HCT116 (cell line): ENCODE results near the gene TNF. TPM values are rescaled to one million over a fixed set of nuclear protein-coding genes. Genes with fewer than 3 reads are reported as not detected.
A peak's percentile ranks its signal among the peaks of the same experiment; 100 is the strongest.

Source experiments
- ATAC-seq: fragments of 200-7000 bp; cut with Tn5 transposase; 2 replicates; pipeline ENCODE4 v1.9.1; 2020; ENCODE audit warnings: mild to moderate bottlenecking, moderate library complexity
- BruUV-seq: library from RNA; stranded (reverse); fragments of 400-500 nt; replicated peaks from 2 replicates; lab custom pipeline; 2021; lab: Mats Ljungman, UMichigan
- CTCF ChIA-PET: fragments of 300-600 bp; sonication (Branson Sonifier 250); formaldehyde crosslinking; loops from one replicate; lab custom pipeline; 2021; ENCODE audit warnings: antibody characterized with exemption; lab: Charles Lee
- POLR2A ChIA-PET: fragments of 300-600, 350-600 bp; sonication (Branson Sonifier 250); formaldehyde crosslinking; loops from one replicate; lab custom pipeline; 2021; ENCODE audit warnings: antibody characterized with exemption; lab: Charles Lee
- RAD21 ChIA-PET, 2 experiments: fragments of 300-600 bp; sonication (Branson Sonifier 250); formaldehyde crosslinking; loops; one replicate each; lab custom pipeline; 2023; ENCODE audit warnings: low total read pairs in 2 of 2; ENCODE audit not compliant: uncharacterized antibody in 2 of 2, unreplicated experiment in 2 of 2, low non-redundant PET in 1 of 2; lab: Charles Lee
- DNase-seq: peaks from one replicate; pipeline ENCODE4 v3.0.0-alpha.2; 2010; ENCODE audit warnings: low read depth, low spot score
- H2AFZ ChIP-seq: fragments of 200-600 bp; shearing (Covaris generic), sonication (generic); 2 replicates; pipeline ENCODE4 v1.6.1; 2017; ENCODE audit warnings: low read depth, mixed run types, mixed read lengths, antibody characterized with exemption, low read length; ENCODE audit not compliant: poor library complexity, severe bottlenecking
- H3K27ac ChIP-seq: 2 replicates; pipeline ENCODE4 v1.5.1; 2012; ENCODE audit warnings: low read depth, low read length
- H3K27me3 ChIP-seq: fragments of 200-600 bp; sonication (generic); 2 replicates; pipeline ENCODE4 v1.6.1; 2016; ENCODE audit warnings: mixed run types, low read length, mixed read lengths; ENCODE audit not compliant: insufficient read depth
- H3K36me3 ChIP-seq, 2 experiments: fragments of 200-500 bp in 1 of 2; fragments of 200-600 bp in 1 of 2; sonication (Bioruptor generic) in 1 of 2; sonication (generic) in 1 of 2; 2 replicates each; pipeline versions ENCODE4 v1.5.1 to v1.6.1; 2014 to 2016; ENCODE audit warnings: low read length in 2 of 2, inconsistent platforms in 1 of 2, mixed read lengths in 1 of 2, mixed run types in 1 of 2; ENCODE audit not compliant: insufficient read depth in 2 of 2, control insufficient read depth in 1 of 2
- H3K4me1 ChIP-seq, 2 experiments: fragments of 200-600 bp in 1 of 2; sonication (generic) in 1 of 2; 2 replicates each; pipeline versions ENCODE4 v1.5.1 to v1.6.1; 2012 to 2017; ENCODE audit warnings: low read length in 2 of 2, inconsistent platforms in 1 of 2, mild to moderate bottlenecking in 1 of 2, mixed read lengths in 1 of 2, mixed run types in 1 of 2, moderate library complexity in 1 of 2; ENCODE audit not compliant: insufficient read depth in 2 of 2, control insufficient read depth in 1 of 2
- H3K4me2 ChIP-seq: fragments of 200-600 bp; sonication (generic); 2 replicates; pipeline ENCODE4 v1.6.1; 2017; ENCODE audit warnings: mixed run types, low read length, mixed read lengths
- H3K4me3 ChIP-seq, 2 experiments: fragments of 200-600 bp in 1 of 2; sonication (generic) in 1 of 2; replicated peaks in 1 of 2; 2 replicates each; pipeline ENCODE4 v1.5.1; 2011 to 2016; ENCODE audit warnings: low read length in 2 of 2, control low read depth in 1 of 2, low read depth in 1 of 2, mild to moderate bottlenecking in 1 of 2, mixed read lengths in 1 of 2, mixed run types in 1 of 2
- H3K79me2 ChIP-seq: fragments of 200-600 bp; sonication (generic); 2 replicates; pipeline ENCODE4 v1.6.1; 2017; ENCODE audit warnings: mild to moderate bottlenecking, mixed run types, low read length, moderate library complexity, mixed read lengths; ENCODE audit not compliant: insufficient read depth
- H3K9ac ChIP-seq: fragments of 200-600 bp; sonication (generic); 2 replicates; pipeline ENCODE4 v1.6.1; 2016; ENCODE audit warnings: low read length, mixed read lengths
- H3K9me2 ChIP-seq: fragments of 200-600 bp; sonication (generic), shearing (Covaris generic); 2 replicates; pipeline ENCODE4 v1.6.1; 2017; ENCODE audit warnings: mixed run types, mild to moderate bottlenecking, moderate library complexity; ENCODE audit not compliant: insufficient read depth
- H3K9me3 ChIP-seq, 2 experiments: fragments of 200-500 bp in 1 of 2; fragments of 200-600 bp in 1 of 2; sonication (Bioruptor generic) in 1 of 2; sonication (generic) in 1 of 2; 2 replicates each; pipeline ENCODE4 v1.6.1; 2014 to 2017; ENCODE audit warnings: low read length in 2 of 2, mixed read lengths in 2 of 2, inconsistent platforms in 1 of 2, low read depth in 1 of 2, mild to moderate bottlenecking in 1 of 2, mixed run types in 1 of 2, moderate library complexity in 1 of 2; ENCODE audit not compliant: control insufficient read depth in 1 of 2, insufficient read depth in 1 of 2
- H4K20me1 ChIP-seq: fragments of 200-600 bp; sonication (generic), shearing (Covaris generic); 2 replicates; pipeline ENCODE4 v1.6.1; 2017; ENCODE audit warnings: mixed run types, mild to moderate bottlenecking, moderate library complexity; ENCODE audit not compliant: insufficient read depth
- ATF3 ChIP-seq: IDR thresholded peaks from 2 replicates; pipeline ENCODE4 v1.6.1; 2012
- CBX3 ChIP-seq: IDR thresholded peaks from 2 replicates; pipeline ENCODE4 v1.6.1; 2012; ENCODE audit warnings: low read depth
- CEBPB ChIP-seq: IDR thresholded peaks from 2 replicates; pipeline ENCODE4 v1.6.1; 2012; ENCODE audit warnings: low read depth
- CTCF ChIP-seq, 3 experiments: fragments of 200-600 bp in 1 of 3; sonication (generic) in 1 of 3; IDR thresholded peaks in 2 of 3; conservative IDR thresholded peaks in 1 of 3; 2 replicates each; pipeline ENCODE4 v1.5.1; 2012 to 2017; ENCODE audit warnings: low read depth in 2 of 3, low read length in 2 of 3, antibody characterized with exemption in 1 of 3, borderline replicate concordance in 1 of 3, control low read depth in 1 of 3, mild to moderate bottlenecking in 1 of 3, mixed read lengths in 1 of 3, mixed run types in 1 of 3, moderate library complexity in 1 of 3; ENCODE audit not compliant: insufficient read depth in 1 of 3
- ELF1 ChIP-seq: IDR thresholded peaks from 2 replicates; pipeline ENCODE4 v1.6.1; 2012; ENCODE audit warnings: low read depth, borderline replicate concordance
- EZH2 ChIP-seq: fragments of 200-600 bp; sonication (generic); IDR thresholded peaks from 2 replicates; pipeline ENCODE4 v1.6.1; 2017; ENCODE audit warnings: antibody characterized with exemption, mixed run types
- EZH2phosphoT487 ChIP-seq: fragments of 200-600 bp; IDR thresholded peaks from 2 replicates; pipeline ENCODE4 v1.6.1; 2018; ENCODE audit warnings: antibody characterized with exemption, borderline replicate concordance
- FOSL1 ChIP-seq: IDR thresholded peaks from 2 replicates; pipeline ENCODE4 v1.6.1; 2012; ENCODE audit warnings: low read depth
- POLR2A ChIP-seq: IDR thresholded peaks from 2 replicates; pipeline ENCODE4 v1.7.0; 2011; ENCODE audit warnings: borderline replicate concordance; ENCODE audit not compliant: insufficient read depth, insufficient read length; ENCODE audit errors: extremely low read depth
- POLR2AphosphoS5 ChIP-seq: IDR thresholded peaks from 2 replicates; pipeline ENCODE4 v1.6.1; 2011; ENCODE audit warnings: mild to moderate bottlenecking, low read depth, low read length, moderate library complexity
- RAD21 ChIP-seq: IDR thresholded peaks from 2 replicates; pipeline ENCODE4 v1.6.1; 2012; ENCODE audit warnings: low read depth, mild to moderate bottlenecking
- SIN3A ChIP-seq: IDR thresholded peaks from 2 replicates; pipeline ENCODE4 v1.6.1; 2012; ENCODE audit warnings: low read depth
- SRF ChIP-seq: IDR thresholded peaks from 2 replicates; pipeline ENCODE4 v1.6.1; 2012; ENCODE audit warnings: low read depth
- TCF7L2 ChIP-seq: IDR thresholded peaks from 2 replicates; pipeline ENCODE4 v1.7.0; 2011; ENCODE audit warnings: borderline replicate concordance, inconsistent platforms; ENCODE audit not compliant: insufficient read depth, insufficient read length; ENCODE audit errors: extremely low read depth
- ZNF274 ChIP-seq: fragments of 200-500 bp; sonication (Bioruptor generic); IDR thresholded peaks from 2 replicates; pipeline ENCODE4 v1.6.1; 2014; ENCODE audit warnings: mild to moderate bottlenecking, low read depth, low read length, inconsistent platforms
- intact Hi-C: fragments of 100-400 bp; cut with micrococcal nuclease; formaldehyde crosslinking; loops from 2 replicates; pipeline ENCODE4 v1.10.0; 2022
- total RNA-seq: library from RNA; stranded (reverse); gene quantifications from one replicate; pipeline ENCODE4 v1.2.1, GENCODE V29; 2021; ENCODE audit not compliant: unreplicated experiment
- TF ChIP-seq, protein P1 (sequence below): IDR thresholded peaks from 2 replicates; pipeline ENCODE4 v1.6.1; 2011; ENCODE audit warnings: mild to moderate bottlenecking, low read length, moderate library complexity; ENCODE audit not compliant: insufficient replicate concordance; ENCODE audit errors: extremely low read depth
- TF ChIP-seq, protein P2 (sequence below): IDR thresholded peaks from 2 replicates; pipeline ENCODE4 v1.6.1; 2012; ENCODE audit warnings: low read depth
- TF ChIP-seq, protein P3 (sequence below): IDR thresholded peaks from 2 replicates; pipeline ENCODE4 v1.6.1; 2012

The TNF gene
- total RNA-seq, 1 experiment from 2014 or later = 0.59 TPM

DNA sequence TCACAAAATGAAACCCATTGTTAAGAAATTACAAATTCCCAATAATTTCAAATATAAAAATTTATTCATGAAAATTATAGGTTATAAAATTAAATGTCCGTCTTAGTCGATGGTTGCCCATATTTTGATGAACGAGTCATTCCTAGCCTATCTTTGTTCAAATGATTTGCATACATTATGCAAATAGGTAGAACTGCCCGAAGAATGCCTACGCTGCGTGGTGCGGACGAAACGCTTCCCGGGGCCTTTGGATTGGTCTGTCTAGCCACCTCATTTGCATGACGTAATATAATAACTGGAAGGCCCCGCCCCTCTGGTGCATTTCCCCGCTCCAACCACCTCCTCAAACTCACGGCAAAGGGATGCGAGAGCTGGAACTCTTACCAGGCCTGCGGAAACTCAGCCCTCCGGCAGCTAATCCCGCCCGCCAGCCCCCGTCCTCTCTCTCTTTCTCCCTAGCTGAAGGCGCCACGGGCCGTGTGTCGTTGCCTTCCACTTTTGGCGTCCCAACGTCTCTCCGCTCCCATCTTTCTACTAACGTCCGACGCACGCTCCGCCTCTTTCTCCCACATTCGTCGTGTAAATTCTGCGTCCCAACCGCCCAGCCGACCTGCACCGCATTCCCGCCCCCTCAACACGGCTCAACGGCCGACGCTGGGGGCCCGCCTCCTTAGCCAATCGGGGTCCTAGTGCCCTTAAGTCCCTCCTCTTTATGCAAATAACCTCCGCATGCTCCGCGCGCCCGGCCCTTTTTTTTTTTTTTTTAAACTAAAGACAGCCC, 44.6 kb downstream of the TNF start:
- Histone ChIP-seq H3K9me3 (no peaks in the 10 kb centered on the region), H3K4me1 (peaks cover 6 to 18% of the 10 kb centered on the region in 2 experiments; a peak in 3 of 4 replicates), H3K36me3 (peaks cover 6 to 36% of the 10 kb centered on the region in 2 experiments), H3K27me3 (no peaks in the 10 kb centered on the region), H4K20me1 (no peaks in the 10 kb centered on the region), H3K9me2 (no peaks in the 10 kb centered on the region), H2AFZ (no peak overlapping the region), H3K79me2 (peaks cover 42% of the 10 kb centered on the region), H3K4me2 (peak overlapping the region; percentile 73), H3K4me3 (peak overlapping the region; percentile 57 to 61), H3K27ac (peak overlapping the region; percentile 77), H3K9ac (peak overlapping the region; percentile 73)
- intact Hi-C loops = loop anchor here (1.0 kb wide), 2 partner anchors 32 to 74 kb away; partner anchors contain the start of genes ATP6V1G2 and BAG6
- BruUV-seq = TSS peak; percentile 97
- ChIA-PET RAD21 (no interaction called here), CTCF (interaction anchor here (1.0 to 1.3 kb wide), 2 partner anchors 21 to 39 kb away, joined by 3 to 5 read pairs; no protein-coding TSS in a partner anchor), POLR2A (interaction anchor here (0.7 to 1.6 kb wide), 5 partner anchors 9 to 208 kb away, joined by 3 to 4 read pairs (median 3); partner anchors contain the start of genes C6orf47 and HSPA1B)
- ATAC-seq = peak; percentile 92
- DNase-seq = peak; percentile 98
- TF ChIP-seq, protein P1, sequence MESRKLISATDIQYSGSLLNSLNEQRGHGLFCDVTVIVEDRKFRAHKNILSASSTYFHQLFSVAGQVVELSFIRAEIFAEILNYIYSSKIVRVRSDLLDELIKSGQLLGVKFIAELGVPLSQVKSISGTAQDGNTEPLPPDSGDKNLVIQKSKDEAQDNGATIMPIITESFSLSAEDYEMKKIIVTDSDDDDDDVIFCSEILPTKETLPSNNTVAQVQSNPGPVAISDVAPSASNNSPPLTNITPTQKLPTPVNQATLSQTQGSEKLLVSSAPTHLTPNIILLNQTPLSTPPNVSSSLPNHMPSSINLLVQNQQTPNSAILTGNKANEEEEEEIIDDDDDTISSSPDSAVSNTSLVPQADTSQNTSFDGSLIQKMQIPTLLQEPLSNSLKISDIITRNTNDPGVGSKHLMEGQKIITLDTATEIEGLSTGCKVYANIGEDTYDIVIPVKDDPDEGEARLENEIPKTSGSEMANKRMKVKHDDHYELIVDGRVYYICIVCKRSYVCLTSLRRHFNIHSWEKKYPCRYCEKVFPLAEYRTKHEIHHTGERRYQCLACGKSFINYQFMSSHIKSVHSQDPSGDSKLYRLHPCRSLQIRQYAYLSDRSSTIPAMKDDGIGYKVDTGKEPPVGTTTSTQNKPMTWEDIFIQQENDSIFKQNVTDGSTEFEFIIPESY = no peak
- TF ChIP-seq SIN3A (no peak), POLR2A (peak; percentile 68), CBX3 (no peak), ELF1 (no peak), SRF (peak; percentile 76), EZH2phosphoT487 (no peak), POLR2AphosphoS5 (peak; percentile 80; the same call in 1 of the 2 replicates), ZNF274 (no peak), RAD21 (no peak), TCF7L2 (no peak), CTCF (IDR thresholded peaks at IDR 0.05 in 2 of 3, conservative IDR thresholded peaks at IDR 0.05 in 1 of 3; ENCODE audit: borderline replicate concordance in 1 of 3, insufficient read depth in 1 of 3, low read depth in 2 of 3, low read length in 2 of 3) (no peak), CEBPB (no peak), EZH2 (no peak), ATF3 (no peak), FOSL1 (no peak)
- TF ChIP-seq, protein P2, sequence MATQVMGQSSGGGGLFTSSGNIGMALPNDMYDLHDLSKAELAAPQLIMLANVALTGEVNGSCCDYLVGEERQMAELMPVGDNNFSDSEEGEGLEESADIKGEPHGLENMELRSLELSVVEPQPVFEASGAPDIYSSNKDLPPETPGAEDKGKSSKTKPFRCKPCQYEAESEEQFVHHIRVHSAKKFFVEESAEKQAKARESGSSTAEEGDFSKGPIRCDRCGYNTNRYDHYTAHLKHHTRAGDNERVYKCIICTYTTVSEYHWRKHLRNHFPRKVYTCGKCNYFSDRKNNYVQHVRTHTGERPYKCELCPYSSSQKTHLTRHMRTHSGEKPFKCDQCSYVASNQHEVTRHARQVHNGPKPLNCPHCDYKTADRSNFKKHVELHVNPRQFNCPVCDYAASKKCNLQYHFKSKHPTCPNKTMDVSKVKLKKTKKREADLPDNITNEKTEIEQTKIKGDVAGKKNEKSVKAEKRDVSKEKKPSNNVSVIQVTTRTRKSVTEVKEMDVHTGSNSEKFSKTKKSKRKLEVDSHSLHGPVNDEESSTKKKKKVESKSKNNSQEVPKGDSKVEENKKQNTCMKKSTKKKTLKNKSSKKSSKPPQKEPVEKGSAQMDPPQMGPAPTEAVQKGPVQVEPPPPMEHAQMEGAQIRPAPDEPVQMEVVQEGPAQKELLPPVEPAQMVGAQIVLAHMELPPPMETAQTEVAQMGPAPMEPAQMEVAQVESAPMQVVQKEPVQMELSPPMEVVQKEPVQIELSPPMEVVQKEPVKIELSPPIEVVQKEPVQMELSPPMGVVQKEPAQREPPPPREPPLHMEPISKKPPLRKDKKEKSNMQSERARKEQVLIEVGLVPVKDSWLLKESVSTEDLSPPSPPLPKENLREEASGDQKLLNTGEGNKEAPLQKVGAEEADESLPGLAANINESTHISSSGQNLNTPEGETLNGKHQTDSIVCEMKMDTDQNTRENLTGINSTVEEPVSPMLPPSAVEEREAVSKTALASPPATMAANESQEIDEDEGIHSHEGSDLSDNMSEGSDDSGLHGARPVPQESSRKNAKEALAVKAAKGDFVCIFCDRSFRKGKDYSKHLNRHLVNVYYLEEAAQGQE = no peak
- TF ChIP-seq, protein P3, sequence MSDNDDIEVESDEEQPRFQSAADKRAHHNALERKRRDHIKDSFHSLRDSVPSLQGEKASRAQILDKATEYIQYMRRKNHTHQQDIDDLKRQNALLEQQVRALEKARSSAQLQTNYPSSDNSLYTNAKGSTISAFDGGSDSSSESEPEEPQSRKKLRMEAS = peak; percentile 93
